NK-92 (cell line): Measurements from ENCODE around the gene SH3TC1.

Experiments used
- DNase-seq: peaks from one replicate; lab custom pipeline; 2025; ENCODE audit not compliant: unreplicated experiment; lab: John Stamatoyannopoulos, UW

Gene SH3TC1

GRCh38 chr4:8180310-8181093 is 18.6 kb upstream of the SH3TC1 start:
- DNase-seq: no peak

DNA sequence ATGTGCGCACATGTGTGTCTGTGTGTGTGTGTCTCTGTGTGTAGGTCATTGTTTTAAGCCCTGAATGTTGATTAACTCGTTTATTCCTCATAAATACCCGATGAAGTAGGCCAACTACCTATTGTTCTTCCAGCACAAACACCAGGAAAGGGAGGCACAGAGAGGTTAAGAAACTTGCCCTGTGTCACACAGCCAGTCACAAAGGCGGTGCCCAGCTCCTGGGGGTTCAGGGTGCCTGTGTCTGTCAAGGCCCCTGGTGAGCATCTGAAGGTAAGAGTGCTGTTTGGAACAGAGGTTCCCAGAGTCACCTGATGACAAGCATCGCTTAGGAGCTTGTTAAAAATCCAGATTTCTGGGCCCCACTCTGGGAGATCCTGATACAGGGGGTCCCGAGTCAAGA is 18.0 kb upstream of the SH3TC1 start:
- DNase-seq: no peak

DNA sequence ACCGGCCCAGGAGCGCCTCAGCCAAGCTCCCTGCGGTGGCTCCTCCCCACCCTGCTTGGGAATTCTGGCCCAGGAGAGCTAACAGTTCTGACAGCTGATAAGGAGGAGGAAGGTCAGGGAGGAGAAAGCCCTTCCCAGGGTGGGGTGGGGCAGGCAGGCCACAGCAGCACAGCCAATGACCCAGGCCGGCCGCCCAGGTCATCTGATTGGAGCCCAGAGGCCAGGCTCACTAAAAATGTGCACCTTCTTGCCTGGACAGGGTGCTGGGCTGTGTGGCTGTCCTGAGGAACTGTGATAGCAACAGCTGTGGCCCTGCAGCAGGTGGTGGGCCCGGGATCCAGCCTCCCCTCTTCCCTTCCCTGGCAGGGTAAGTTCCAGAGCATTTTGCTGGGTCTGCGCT is 17.2 kb upstream of the SH3TC1 start:
- no peak for DNase-seq

GRCh38 chr4:8182294-8182693 is 16.8 kb upstream of the SH3TC1 start:
- DNase-seq: no peak

DNA sequence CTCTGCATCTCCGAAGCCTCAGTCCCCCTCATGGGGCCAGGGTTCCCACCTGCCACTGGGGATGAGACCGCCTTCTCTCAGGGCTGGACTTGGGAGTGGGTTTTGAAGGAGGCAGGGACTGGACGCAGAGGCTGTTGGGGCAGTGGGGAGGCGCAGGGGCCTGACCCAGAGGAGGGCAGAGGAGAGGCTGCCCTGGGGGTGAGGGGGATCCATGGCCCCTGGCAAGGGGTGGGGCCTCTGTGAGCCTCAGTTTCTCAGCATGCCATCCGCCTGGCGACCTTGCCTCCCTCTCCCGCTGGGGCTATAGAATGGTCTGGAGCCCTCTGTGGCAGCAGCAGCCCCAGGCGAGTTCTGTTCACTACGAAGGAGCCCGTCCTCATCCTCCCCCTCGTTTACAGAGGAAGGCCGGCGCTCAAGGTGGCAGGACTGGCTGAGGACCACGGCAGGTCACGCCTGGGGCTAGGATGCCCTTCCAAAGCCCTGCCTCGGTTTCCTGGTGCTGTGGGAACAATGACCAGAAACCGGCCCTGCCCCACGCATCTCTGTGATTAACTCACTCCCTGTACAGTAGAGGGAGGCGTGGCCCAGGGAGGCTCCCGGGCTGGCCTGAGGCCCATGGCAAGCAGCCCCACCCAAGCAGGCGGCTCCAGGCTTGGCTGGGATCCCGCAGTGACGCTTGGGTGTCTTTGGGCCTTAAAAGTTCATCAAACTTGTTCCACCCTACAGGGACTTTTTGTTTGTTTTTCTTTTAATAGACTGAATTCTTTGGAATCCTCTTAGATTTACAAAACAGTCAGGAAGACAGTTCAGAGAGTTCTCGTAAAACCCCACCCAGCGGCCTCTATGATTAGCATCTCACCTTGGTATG is 16.0 kb upstream of the SH3TC1 start:
- no peak for DNase-seq

- no peak for DNase-seq
These were observed 15.0 kb upstream of the SH3TC1 start for GRCh38 chr4:8184061-8184460.

DNA sequence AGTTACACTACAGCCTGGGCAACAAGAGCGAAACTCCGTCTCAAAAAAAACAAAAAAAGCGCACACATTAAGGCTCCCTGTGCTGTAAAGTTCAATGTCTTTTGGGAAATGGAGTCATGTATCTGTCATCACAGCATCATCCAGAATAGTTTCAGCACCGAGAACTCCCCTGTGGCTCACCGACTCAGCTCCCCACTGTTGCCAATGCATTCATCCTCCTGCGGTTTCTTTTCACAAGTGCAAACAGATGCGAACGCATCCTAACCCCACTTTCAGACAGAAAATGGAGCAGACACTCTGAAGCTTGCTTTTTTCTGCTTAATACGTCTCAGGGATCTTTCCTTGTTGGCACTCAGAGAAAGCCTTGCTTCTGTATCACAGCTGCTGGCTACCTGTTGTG is 13.8 kb upstream of the SH3TC1 start:
- no peak for DNase-seq

GRCh38 chr4:8185930-8186329 is 13.2 kb upstream of the SH3TC1 start:
- no peak for DNase-seq

- DNase-seq: no peak
These were observed 11.0 kb upstream of the SH3TC1 start for GRCh38 chr4:8188085-8188484.

- no peak for DNase-seq
These were observed 10.1 kb upstream of the SH3TC1 start for GRCh38 chr4:8188743-8189550.

- DNase-seq: no peak
These were observed 9.3 kb upstream of the SH3TC1 start for GRCh38 chr4:8189551-8190466.

DNA sequence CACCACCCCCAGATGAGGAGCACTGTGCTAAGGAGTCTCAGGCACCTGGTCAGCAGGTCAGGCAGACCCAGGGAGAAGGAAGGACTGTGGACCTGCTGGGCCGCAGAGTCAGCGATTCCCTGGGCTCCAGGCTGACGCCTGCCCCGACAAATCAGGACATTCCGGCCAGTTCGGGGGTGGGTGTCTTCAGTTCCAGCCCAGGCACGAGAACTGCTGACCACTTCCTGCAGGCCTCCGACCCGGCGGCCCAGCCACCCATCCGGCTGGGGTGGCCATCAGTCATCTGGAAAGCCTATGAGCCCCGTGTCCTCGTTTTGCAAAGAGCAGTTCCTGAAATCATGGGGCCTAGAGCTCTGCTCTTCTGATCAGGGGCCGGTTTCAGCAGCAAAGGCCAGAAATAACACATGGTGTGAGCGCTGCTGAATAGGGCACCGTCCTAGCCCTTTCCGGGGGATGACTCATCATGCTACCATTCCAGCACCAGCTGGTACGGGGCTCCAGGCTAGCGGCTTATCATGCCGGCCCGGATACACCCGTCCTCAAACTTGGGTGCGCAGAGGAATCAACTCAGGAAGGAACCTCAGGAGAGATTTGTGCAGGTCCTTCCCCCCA is 7.8 kb upstream of the SH3TC1 start:
- no peak for DNase-seq

DNA sequence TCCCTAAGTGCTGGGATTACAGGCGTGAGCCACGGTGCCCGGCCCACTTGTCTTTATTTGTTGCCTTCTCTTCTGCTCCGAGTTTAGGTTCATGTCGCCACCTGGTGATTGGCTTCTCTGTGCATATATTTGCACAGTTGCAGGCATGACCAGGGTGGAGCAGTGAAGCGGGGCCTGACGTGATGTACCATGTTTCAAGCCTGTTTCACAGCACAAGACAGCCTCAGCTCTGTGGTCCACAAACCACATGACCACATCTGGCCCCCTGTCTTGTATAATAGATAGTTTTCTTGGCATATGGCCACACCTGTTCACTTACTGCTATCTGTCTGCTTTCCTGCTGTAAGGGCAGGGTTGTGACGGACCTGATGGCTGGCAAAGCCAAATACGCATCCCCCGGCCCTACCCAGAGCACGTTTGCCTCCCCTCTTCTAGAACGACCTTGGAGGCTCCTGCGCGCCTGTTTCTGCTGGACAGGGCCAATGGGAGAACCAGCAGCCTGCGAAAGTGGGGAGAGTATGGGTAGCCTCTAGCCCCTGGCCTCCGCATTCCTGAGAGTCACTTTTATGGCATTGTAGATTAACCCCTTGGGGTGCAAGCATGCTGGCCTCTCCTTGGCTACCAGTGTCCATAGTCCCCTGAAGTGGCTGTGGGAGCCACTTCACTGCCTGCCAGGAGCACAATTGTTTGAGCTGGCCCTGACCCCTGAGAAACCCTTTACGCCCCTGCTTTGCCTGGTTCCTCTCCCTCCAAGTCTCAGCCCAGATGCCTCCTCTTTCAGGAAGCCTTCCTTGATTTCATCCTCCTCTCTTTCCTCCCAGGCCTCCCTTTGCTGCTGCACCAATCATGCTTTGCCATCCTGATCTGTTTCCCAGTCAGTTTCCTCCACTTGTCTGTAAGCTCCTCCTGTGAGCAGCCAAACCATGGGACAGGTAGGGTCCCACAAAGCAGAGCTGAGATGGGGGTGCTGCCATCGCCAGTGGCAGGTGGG is 6.0 kb upstream of the SH3TC1 start:
- DNase-seq: no peak

DNA sequence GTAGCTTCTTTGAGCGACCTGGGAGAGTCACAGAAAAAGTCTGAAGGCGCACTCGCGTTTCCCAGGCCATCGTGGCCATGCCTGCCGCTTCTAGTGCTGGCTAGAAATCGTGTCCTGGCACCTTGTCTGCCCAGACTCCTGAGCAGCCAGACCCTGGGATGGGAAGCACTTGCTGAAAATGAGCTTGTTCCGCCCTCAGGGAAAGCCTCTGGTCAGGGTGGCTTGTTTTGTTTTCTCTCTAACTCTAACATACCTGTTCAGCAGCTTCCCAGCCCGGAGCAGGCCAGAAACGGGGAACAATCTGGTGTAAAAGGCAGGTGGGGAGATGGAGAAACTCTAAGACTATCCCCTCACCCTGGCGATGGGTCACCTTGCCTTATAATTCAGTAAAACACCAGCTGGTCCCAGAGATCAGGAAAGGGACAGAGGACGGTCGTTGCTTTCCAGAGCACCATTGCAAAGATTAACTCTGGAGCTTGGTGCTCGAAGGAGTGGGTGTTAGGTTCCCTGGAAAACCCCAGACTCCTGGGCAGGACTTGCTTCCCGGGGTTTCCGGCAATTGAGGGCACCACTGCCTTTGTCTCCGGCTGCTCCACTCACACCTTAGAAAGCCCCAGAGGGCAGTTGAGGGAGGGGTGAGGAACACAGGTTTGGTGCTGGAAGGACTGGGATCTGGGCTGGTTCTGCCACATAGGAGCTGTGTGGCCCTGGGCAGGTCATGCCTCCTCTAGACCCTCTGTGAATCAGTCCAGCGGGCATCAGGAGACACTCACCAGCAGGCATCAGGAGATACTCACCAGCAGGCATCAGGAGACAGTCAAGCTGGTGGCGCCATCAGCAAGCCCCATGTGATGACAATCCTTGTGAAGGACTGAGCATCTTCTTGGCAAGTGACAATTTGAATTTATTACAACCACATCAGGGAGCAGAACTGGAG is 4.5 kb upstream of the SH3TC1 start:
- no peak for DNase-seq

- no peak for DNase-seq
These were observed 3.7 kb upstream of the SH3TC1 start for GRCh38 chr4:8195431-8195830.

DNA sequence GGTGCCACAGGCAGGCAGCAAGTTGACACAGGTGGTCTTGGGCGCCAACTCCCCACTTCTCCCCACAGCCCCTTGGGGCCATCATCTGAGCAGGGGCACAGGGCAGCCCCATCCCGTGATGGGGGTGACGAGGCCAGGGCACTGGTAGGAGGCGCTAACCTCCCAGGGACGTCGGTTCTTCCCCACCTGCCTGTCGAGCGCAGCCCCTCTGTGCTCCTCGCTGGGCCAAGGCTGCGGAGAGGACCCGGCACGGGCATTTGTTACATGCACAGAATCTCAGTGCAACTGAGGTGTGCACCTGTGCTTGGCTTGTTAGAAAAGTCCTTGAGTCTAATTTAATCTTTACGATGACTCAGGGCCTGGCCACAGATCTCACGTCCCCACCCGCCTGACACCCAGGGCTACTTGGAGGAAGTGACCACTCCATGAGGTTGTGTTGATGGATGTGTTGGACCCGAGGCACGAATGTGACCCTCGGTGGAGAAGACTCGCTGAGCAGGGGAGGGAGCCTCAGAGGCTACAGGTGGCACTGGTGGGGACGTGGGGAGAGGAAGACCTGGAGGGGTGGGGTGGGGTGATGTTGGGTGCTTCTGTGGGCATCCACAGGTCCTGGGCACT is 3.1 kb upstream of the SH3TC1 start:
- no peak for DNase-seq

GRCh38 chr4:8197521-8197920 is 1.6 kb upstream of the SH3TC1 start:
- no peak for DNase-seq
